CD4-positive, alpha-beta T cell treated with Interferon gamma for 1 hour (primary cell): ENCODE data around the gene SLC25A44.
"Not testable (repeated sequence)": the region's sequence is repeated elsewhere in the genome, so short reads cannot be mapped to it uniquely, and the experiment has no call there.

Experiments used
- DNase-seq: peaks from one replicate; pipeline ENCODE4 v3.0.0-alpha.2; 2020

SLC25A44 gene

DNA sequence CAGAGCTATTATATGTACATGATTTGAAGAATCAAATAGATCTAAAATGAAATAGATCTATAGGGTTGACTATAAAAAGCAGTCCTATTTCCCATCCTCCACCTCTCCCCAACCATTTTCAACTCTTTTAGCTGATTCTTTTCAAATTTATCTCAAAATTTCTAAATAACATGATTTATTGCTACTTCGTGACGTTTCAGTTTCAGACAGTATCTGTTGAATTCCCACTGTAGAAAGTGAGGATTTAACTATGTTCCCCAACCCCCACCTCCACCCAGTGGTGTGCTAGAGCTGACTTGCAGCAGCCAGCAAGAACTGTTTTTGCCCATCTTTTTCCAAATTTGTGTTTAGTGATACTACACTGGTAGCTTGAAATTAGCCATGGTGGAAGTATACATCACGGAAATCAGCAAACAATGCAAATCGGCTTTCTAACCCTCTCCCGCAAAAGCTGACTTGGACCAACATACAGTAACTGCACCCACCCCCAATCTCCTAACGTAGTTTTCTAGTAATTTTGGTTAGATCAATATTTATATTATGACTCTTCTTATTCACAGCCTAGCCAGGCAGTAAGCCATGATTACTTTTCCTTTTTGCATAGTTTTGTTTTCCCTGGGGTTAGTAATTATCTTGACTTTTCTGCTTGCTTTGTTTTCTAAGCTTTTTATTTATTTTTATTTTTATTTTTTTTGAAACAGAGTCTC is 29.6 kb upstream of the SLC25A44 start:
- no peak for DNase-seq

DNA sequence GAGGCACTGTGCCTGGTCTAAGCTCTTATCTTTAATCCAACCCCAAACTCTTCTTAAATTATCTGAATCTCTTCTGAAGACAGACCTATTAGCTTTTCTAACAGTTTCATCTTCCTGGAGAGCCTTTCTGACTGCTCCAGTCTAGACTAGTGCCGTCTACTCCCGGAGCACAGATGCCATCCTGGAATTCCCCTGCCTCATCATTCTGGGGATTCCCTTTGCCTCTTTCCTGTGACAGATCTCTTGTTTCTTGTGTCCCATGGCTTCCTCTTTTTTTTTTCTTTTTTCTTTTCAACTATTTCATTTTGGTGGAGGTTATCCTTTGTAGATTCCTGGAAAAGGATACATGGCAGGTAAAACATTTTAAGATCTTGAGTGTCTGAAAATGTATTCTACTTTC is 28.8 kb upstream of the SLC25A44 start:
- DNase-seq, result no peak

DNA sequence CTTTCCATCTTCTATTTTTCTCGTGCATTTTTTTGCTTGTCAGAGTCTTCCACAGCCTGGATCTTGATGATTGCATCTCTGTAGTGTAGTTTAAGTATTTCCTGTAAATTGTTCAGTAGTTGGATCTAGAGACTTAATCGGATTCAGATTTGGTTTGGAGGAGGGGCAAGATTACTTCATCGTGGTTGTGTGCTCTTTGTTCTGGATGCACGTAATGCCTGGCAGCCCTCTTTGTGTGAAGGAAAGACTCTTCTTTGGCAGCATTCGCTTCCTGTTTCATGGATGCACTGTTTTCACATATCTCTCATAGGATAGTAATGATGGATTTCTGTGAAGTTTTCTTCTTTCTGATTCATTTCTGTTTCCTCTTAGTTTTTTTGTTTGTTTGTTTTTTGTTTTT is 26.4 kb upstream of the SLC25A44 start:
- DNase-seq, result no peak

DNA sequence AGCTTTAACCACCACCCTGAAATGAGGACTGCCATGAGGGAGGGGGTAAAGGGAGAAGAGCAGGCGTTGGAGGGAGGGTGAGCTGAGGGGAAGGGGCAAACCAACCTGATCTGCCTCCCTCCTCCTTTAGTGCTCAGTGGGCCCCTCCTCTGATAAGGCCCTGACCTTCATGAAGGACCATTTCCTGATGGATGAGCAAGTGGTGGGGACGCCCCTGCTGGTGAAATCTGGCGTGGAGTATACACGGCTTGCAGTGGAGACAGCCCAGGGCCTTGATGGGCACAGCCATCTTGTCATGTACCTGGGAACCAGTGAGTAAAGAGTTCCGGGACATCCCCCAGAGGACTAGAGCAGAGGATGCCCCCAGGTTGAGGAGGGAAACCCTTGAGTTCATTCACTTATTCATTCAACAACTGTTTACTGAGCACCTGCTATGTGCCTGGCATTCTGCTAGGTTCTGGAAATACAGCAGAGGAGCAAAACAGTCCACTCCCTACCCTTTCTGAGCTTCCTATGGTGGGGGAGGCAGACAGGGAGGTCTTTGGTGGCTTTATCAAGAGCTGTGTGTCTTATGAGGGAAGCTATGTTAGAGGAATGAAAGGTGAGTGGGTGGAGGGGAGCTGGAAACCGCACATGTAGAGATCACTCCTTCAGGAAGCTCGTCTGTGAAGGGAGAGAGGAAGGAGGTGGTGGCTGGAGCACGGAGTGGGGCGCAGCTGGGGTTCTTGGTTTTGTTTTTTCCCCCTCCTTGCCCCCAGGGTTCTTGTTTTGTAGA is 21.0 kb upstream of the SLC25A44 start:
- DNase-seq, result no peak

DNA sequence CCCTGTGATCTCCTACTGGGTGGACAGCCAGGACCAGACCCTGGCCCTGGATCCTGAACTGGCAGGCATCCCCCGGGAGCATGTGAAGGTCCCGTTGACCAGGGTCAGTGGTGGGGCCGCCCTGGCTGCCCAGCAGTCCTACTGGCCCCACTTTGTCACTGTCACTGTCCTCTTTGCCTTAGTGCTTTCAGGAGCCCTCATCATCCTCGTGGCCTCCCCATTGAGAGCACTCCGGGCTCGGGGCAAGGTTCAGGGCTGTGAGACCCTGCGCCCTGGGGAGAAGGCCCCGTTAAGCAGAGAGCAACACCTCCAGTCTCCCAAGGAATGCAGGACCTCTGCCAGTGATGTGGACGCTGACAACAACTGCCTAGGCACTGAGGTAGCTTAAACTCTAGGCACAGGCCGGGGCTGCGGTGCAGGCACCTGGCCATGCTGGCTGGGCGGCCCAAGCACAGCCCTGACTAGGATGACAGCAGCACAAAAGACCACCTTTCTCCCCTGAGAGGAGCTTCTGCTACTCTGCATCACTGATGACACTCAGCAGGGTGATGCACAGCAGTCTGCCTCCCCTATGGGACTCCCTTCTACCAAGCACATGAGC is 17.2 kb upstream of the SLC25A44 start:
- no peak for DNase-seq

DNA sequence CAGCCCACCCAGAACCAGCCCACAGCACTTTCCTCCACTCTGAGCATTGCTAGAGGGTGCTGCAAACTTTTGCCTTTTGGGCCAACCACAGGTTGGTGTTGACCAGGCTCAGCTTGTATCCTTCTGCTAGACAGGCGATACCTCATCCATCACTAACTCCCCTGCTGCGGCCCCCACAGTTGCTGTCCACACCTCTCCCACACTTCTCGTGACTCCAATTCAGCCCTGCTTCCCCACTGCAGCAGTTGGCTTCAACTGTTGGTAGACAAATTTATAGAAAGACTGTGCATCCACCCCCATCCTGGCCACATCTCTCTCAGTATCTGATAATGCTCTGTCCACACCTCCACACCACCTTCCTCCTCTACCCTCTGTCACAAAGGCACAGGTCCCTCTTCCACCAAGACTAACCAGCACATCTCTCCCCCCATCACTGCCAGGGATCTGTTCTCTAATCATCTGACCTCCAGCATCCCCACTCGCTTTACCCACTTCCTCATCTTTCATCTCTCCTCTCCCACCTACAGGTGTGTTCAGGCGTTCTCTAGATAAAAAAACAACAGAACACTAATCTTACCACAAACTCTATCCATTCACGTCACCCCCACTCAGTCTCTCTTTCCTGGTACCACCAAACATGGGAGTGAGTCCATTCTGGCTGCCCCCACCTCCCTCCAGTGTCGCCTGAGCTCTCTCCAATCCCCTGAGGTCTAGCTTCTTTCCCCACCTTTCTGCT is 15.8 kb upstream of the SLC25A44 start:
- DNase-seq, result peak; percentile 3

DNA sequence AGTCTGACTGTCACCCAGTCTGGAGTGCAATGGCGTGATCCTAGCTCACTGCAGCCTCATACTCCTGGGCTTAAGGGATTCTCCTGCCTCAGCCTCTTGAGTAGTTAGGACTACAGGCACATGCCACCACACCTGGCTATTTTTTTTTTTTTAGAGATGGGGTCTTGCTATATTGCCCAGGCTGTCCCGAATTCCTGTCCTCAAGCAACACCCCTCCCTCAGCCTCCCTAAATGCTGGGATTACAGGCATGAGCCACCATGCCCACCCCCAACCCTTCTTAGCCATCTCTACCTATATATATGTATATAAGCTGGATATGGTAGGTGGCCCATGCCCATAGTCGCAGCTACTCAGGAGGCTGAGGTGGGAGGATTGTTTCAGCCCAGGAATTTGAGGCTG is 13.4 kb upstream of the SLC25A44 start:
- DNase-seq, result no peak

DNA sequence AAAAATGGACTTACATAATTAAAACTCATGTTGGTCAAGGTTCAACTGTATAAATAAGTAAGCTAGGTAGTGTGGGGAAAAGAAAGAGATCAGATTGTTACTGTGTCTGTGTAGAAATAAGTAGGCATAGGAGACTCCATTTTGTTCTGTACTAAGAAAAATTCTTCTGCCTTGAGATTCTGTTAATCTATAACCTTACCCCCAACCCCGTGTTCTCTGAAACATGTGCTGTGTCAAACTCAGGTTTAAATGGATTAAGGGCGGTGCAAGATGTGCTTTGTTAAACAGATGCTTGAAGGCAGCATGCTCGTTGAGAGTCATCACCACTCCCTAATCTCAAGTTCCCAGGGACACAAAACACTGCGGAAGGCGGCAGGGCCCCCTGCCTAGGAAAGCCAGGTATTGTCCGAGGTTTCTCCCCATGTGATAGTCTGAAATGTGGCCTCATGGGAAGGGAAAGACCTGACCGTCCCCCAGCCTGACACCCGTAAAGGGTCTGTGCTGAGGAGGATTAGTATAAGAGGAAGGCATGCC is 12.4 kb upstream of the SLC25A44 start:
- DNase-seq, result not testable (repeated sequence)

DNA sequence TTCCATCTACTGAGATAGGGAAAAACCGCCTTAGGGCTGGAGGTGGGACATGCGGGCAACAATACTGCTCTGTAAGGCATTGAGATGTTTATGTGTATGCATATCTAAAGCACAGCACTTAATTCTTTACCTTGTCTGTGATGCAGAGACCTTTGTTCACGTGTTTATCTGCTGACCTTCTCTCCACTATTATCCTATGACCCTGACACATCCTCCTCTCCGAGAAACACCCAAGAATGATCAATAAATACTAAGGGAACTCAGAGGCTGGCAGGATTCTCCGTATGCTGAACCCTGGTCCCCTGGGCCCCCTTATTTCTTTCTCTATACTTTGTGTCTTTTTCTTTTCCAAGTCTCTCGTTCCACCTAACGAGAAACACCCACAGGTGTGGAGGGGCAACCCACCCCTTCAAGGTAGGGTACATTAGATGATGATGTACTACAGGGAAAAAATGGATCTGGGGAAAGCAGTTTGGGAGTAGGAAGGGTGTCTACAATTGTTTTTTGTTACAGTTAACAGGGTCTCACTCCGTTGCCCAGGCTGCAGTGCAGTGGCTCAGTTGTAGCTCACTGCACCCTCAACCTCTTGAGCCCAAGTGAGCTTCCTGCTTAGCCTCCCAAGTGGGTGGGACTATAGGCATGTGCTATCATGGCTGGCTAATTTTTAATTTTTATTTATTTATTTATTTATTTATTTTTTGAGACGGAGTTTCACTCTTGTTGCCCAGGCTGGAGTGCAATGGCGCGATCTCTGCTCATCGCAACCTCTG is 11.7 kb upstream of the SLC25A44 start:
- DNase-seq, result not testable (repeated sequence)

DNA sequence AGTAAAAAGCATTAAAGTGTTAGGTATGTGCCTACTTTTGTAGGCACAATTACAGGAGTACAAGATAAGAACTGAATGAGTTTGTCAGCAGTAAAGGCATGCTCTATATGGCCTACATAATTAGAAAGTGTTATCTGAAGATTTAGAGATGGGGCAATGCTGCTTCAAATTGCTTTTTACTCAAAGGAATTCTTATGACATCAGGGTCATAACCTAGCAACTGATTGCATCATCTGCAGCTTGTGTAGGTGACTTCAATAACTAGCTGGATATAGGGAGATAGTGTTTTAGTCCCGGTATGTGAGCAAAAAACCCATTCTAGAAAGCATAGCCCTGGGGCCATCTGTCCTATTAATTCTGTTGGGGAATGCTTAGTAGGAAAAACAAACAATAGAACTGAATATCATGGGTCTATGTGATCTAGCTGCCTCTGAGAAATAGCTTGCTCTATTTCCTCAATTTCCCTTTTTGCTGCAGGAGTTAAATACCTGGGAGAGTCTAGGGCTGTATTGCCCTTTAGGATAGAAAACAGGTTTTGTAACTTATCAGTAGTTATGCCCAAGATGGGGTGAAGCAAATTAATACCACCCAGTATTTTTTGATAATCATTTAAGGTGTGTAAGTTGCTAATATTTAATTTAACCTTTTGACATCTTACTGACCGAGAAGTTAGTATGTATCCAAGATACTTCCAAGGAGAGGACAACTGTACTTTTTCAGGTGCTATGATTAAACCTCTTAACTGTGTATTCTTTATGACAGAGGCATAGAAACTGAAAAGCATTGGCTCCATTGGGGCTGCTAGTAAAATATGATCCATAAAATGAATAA is 7.3 kb upstream of the SLC25A44 start:
- not testable (repeated sequence) for DNase-seq

DNA sequence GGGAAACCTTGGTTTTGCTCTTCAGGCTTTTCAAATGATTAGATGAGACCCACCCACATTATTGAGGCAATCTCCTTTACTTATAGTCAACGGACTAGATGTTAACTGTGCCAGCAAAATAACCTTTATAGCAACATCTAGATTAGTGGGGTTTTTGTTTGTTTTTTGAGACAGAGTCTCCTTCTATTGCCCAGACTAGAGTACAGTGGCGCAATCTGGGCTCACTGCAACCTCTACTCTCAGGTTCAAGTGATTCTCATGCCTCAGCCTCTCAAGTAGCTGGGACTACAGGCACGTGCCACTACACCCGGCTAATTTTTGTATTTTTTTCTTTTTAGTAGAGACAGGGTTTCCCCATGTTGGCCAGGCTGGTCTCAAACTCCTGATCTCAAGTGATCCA is 3.6 kb upstream of the SLC25A44 start:
- not testable (repeated sequence) for DNase-seq

DNA sequence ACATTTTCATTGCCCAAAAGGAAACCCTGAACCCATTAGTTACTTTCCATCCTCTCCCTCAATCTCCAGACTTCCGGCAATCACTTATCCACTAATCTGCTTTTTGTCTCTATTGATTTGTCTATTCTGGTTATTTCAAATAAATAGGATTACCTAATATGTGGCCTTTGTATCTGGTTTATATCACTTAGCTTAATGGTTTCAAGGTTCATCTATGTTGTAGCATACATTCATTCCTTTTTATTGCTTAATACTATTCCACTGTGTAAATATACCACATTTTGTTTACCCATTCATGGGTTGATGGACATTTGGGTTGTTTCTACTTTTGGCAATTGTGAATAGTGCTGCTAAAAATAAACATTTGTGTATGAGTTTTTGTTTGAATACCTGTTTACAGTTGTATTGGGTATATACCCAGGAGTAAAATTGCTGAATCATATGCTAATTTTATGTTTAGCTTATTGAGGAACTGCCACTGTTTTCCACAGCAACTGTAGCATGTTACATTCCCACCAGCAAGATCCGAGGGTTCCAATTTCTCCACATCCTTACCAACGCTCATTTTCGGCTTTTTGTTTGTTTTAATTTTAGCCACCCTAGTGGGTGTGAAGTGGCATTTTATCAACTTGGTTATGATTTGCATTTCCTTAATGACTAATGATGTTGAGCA is 2.5 kb upstream of the SLC25A44 start:
- no peak for DNase-seq

DNA sequence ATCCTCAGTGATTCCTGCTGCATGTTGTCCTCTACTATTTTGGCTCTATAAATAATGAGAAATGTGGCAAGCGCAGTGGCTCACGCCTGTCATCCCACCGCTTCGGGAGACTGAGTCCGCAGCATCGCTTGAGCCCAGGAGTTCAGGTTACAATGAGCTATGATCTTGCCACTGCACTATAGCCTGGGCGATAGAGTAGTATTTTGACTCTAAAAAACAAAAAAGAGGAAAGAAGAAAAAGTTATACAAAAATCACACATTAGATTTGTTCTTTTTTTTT is 756 bp upstream of the SLC25A44 start:
- DNase-seq, result no peak

DNA sequence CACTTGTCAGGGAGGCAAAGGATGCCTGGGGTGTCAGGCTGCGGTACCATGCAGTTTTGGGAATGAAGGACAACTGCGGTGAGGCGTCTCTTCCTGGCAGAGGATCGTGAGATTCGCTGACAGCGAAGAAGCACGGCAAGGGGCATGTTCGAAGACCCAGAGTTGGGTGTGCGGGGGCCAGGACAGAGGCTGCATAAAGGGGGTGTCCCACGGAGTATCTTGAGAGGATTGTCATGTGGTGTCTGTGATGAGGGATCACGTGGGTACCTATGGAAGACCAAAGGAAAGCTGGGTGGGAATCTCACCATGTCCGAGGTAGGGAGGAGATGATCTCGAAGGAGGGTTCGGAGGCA is 372 bp downstream of the SLC25A44 start:
- DNase-seq, result no peak

DNA sequence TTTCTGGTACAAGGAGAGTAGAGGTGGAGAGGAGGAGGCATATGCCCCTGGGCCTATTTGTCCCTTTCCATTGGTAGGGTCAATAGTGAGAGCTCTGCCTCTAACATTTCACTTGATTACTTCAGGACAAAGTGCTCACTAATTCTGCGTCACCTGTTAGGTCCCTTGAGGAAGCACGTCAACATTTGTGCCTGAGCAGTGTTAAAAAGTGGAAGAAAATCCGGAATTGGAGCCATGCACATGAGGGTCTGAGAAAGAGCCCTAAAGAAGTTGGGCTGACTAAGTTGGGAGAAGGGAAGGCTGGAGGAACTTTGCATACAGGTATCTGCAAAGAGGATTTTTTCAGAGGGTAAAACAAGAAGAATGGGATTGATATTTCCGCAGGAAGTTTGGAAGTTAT is 1.9 kb downstream of the SLC25A44 start:
- no peak for DNase-seq

DNA sequence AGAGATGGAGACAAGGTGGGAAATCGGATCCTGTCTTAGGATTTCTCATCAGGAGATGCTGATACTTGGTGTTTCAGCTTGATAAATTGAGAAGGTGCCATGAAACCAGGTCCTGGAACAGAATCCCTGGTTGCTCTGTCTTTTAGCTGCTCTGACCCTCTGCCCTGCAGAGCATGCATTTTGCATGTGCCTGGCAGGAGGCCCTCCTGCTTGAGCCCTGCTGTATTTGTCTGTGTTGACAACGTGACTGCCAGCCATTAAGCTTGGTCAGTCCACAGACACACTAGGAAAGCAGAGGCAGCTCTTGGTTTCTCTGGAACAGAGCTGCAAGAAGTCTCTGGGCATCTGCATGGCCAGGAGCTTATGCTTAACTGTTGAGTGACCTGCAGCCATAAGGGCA is 2.5 kb downstream of the SLC25A44 start:
- DNase-seq, result no peak

DNA sequence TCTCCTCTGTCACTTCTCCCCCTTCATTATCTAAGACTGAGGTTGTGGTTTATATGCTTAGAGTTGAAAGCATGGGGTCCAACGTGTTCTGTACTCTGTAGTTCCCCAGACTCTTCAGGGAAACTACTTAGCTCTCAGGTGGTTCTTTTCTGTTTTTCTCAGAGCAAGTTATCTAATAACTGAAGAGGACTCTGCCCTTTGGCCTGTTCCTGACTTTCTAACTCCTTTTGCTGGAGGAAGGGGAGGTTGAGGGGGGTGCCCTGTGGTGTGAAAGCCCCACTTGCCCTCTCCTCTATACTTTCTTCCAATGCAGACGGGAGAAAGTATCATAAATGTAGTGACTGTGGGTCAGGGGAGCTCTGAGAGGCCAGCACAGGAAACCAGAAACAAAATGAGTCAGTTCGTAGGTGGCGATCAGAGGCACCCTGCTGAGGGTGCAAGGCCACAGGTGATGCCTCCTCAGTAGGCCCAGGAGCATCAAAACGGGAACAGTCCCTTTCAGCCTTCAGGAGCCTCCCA is 5.0 kb downstream of the SLC25A44 start:
- DNase-seq, result no peak

DNA sequence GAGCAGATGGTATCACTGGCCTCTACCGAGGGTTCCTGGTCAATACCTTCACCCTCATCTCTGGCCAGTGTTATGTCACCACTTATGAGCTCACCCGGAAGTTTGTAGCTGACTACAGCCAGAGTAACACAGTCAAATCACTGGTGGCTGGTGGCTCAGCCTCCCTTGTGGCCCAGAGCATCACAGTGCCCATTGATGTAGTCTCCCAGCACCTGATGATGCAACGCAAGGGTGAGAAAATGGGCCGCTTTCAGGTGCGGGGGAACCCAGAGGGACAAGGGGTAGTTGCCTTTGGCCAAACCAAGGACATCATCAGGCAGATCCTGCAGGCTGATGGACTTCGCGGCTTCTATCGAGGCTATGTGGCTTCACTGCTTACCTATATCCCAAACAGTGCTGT is 6.1 kb downstream of the SLC25A44 start:
- DNase-seq, result no peak

DNA sequence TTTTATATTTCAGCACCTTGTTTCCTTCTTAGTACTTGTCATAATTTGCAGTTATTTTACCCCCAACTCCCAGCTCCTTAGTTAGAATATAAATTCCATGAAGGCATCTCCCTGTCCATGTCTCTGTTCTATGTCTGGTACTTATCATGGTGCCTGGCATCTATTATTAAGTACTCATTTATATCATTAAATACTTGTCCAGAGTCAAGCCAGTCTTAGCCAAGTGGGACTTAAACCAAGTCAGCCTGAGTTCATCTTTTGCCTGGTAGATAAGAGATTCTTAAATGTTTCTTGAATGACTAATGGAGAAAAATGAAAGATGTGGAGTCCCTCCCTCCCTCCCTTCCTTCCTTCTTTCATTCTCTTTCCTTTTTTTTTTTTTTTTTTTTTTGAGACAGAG is 9.4 kb downstream of the SLC25A44 start:
- DNase-seq, result no peak

DNA sequence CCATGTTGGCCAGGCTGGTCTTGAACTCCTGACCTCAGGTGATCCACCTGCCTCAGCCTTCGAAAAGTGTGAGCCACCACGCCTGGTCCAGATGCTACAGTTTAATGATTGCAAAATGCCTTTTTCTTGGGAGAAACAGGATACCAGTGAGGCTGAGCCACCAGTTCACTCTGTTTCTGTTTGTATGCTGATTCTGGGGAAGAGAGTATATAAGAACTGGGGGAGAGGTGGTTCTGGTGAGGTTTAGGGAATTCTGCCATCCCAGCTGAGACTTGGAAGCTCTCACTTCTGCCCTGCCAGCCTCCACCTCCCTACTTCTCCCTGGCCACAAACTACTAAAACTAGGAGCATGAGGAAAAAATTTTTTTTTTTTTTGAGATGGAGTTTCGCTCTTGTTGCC is 10.8 kb downstream of the SLC25A44 start:
- DNase-seq, result no peak

DNA sequence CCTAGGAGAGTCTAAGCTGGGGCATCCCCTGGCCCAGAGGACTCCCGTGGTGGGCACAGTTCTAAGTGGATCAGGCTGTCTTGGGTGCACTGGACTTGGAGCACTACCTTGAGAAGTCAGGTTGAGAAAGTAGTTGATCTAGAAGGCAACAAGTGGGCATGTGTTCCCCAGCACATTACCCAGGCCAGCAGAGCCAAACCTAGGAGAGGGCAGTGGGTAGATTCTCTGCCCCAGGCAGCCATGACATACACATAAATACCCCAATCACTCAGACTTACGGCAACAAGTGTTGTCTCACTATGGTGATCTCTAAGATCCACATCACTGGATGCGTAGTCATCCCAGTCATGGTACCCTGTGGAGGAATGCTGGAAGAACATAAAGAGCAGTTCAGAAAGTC is 17.3 kb downstream of the SLC25A44 start:
- no peak for DNase-seq
